Urinary bladder (tissue), 4 donors: ENCODE measurements around the gene ANAPC2. TPM values are rescaled to one million over a fixed set of nuclear protein-coding genes. Genes with fewer than 3 reads are reported as not detected.

Experiments
- DNase-seq: peaks from one replicate; pipeline ENCODE4 v3.0.0-alpha.2; 2015; ENCODE audit errors: extremely low spot score
- H3K27ac ChIP-seq: one replicate; pipeline ENCODE4 v1.5.1; 2013; ENCODE audit warnings: low read depth, mild to moderate bottlenecking, moderate library complexity
- H3K36me3 ChIP-seq: one replicate; pipeline ENCODE4 v1.6.1; 2013; ENCODE audit warnings: mild to moderate bottlenecking, moderate library complexity; ENCODE audit not compliant: insufficient read depth
- H3K4me1 ChIP-seq: one replicate; pipeline ENCODE4 v1.6.1; 2013; ENCODE audit warnings: mild to moderate bottlenecking, moderate library complexity; ENCODE audit not compliant: insufficient read depth
- H3K4me3 ChIP-seq: one replicate; pipeline ENCODE4 v1.5.1; 2013; ENCODE audit warnings: low read depth, low read length
- WGBS: extraction: QIAGEN DNeasy Blood & Tissue Kit; methylation state at CpG from one replicate; pipeline ENCODE4 v1.1.7; 2013; 5-methylcytosine and 5-hydroxymethylcytosine counted together
- polyA plus RNA-seq: library from polyadenylated mRNA; stranded (reverse); fragments of 200-250 nt; gene quantifications from one replicate; pipeline ENCODE4 v1.2.3, GENCODE V29; 2013
- total RNA-seq: library from RNA; depleted of rRNA; stranded (reverse); fragments of >200 nt; gene quantifications from one replicate; pipeline ENCODE4 v1.2.3, GENCODE V29; 2014
- donor health status: healthy with polysubstance abuse.
- donor health status: healthy.

ANAPC2 gene
- total and polyA plus RNA-seq, 2 donors, result 18.6 to 40.3 TPM

GRCh38 chr9:137198051-137198901 lies 9.9 kb upstream of the ANAPC2 start:
- Histone ChIP-seq H3K4me3 (no peak overlapping the region), H3K36me3 (no peaks in the 10 kb centered on the region), H3K4me1 (no peaks in the 10 kb centered on the region), H3K27ac (no peak overlapping the region)
- 80% methylated on average over 19 of the region's 19 CpGs for WGBS
- DNase-seq, result no peak

GRCh38 chr9:137195525-137196220 lies 7.3 kb upstream of the ANAPC2 start:
- DNase-seq, result no peak
- H3K4me3 ChIP-seq, result no peak overlapping the region
- peak overlapping the region; percentile 81 for H3K27ac ChIP-seq
- no peaks in the 10 kb centered on the region for H3K4me1 ChIP-seq
- H3K36me3 ChIP-seq, result no peaks in the 10 kb centered on the region
- 81% methylated on average over 21 of the region's 21 CpGs for WGBS

- WGBS, result 78% methylated on average over 10 of the region's 10 CpGs
- Histone ChIP-seq H3K4me1 (no peaks in the 10 kb centered on the region), H3K36me3 (no peaks in the 10 kb centered on the region), H3K27ac (peak overlapping the region; percentile 81), H3K4me3 (no peak overlapping the region)
- peak; percentile 21 for DNase-seq
Measured at GRCh38 chr9:137194909-137195308, 6.5 kb upstream of the ANAPC2 start.

GRCh38 chr9:137194388-137194787 lies 6.0 kb upstream of the ANAPC2 start:
- no peak overlapping the region for H3K4me3 ChIP-seq
- 68% methylated on average over 16 of the region's 16 CpGs for WGBS
- no peak for DNase-seq
- H3K27ac ChIP-seq, result no peak overlapping the region
- no peaks in the 10 kb centered on the region for H3K36me3 ChIP-seq
- no peaks in the 10 kb centered on the region for H3K4me1 ChIP-seq

- no peak overlapping the region for H3K4me3 ChIP-seq
- WGBS, result 80% methylated on average over 14 of the region's 14 CpGs
- DNase-seq, result no peak
- H3K4me1 ChIP-seq, result no peaks in the 10 kb centered on the region
- H3K36me3 ChIP-seq, result no peaks in the 10 kb centered on the region
- H3K27ac ChIP-seq, result no peak overlapping the region
Measured at GRCh38 chr9:137193771-137194170, 5.4 kb upstream of the ANAPC2 start.

- Histone ChIP-seq H3K36me3 (no peaks in the 10 kb centered on the region), H3K4me3 (no peak overlapping the region), H3K4me1 (no peaks in the 10 kb centered on the region), H3K27ac (no peak overlapping the region)
- WGBS, result 73% methylated on average over 2 of the region's 2 CpGs
- no peak for DNase-seq
Measured at GRCh38 chr9:137192859-137193258, 4.5 kb upstream of the ANAPC2 start.

- no peak for DNase-seq
- no peak overlapping the region for H3K27ac ChIP-seq
- no peaks in the 10 kb centered on the region for H3K4me1 ChIP-seq
- 83% methylated on average over 10 of the region's 10 CpGs for WGBS
- H3K4me3 ChIP-seq, result no peak overlapping the region
- H3K36me3 ChIP-seq, result no peaks in the 10 kb centered on the region
Measured at GRCh38 chr9:137192448-137192780, 4.1 kb upstream of the ANAPC2 start.

- Histone ChIP-seq H3K4me1 (no peaks in the 10 kb centered on the region), H3K36me3 (no peaks in the 10 kb centered on the region), H3K27ac (no peak overlapping the region), H3K4me3 (no peak overlapping the region)
- 86% methylated on average over 22 of the region's 22 CpGs for WGBS
- DNase-seq, result no peak
Measured at GRCh38 chr9:137191691-137192447, 3.5 kb upstream of the ANAPC2 start.

- no peak for DNase-seq
- Histone ChIP-seq H3K27ac (no peak overlapping the region), H3K36me3 (no peaks in the 10 kb centered on the region), H3K4me1 (no peaks in the 10 kb centered on the region), H3K4me3 (no peak overlapping the region)
- WGBS, result 80% methylated on average over 3 of the region's 3 CpGs
Measured at GRCh38 chr9:137191245-137191644, 2.9 kb upstream of the ANAPC2 start.

GRCh38 chr9:137190315-137190856 lies 2.0 kb upstream of the ANAPC2 start:
- H3K4me3 ChIP-seq, result no peak overlapping the region
- H3K36me3 ChIP-seq, result no peaks in the 10 kb centered on the region
- 72% methylated on average over 9 of the region's 9 CpGs for WGBS
- H3K4me1 ChIP-seq, result no peaks in the 10 kb centered on the region
- no peak overlapping the region for H3K27ac ChIP-seq
- DNase-seq, result no peak

GRCh38 chr9:137189297-137190295 lies 1.2 kb upstream of the ANAPC2 start:
- 35% methylated on average over 23 of the region's 23 CpGs for WGBS
- DNase-seq, result no peak
- Histone ChIP-seq H3K4me3 (peak overlapping the region; percentile 70), H3K36me3 (no peaks in the 10 kb centered on the region), H3K4me1 (no peaks in the 10 kb centered on the region), H3K27ac (peak overlapping the region; percentile 90)

GRCh38 chr9:137188086-137188489 lies 272 bp downstream of the ANAPC2 start:
- H3K36me3 ChIP-seq, result peaks cover 5% of the 10 kb centered on the region
- no peaks in the 10 kb centered on the region for H3K4me1 ChIP-seq
- peak overlapping the region; percentile 68 for H3K27ac ChIP-seq
- H3K4me3 ChIP-seq, result peak overlapping the region; percentile 70
- WGBS, result under 1% methylated on average over 31 of the region's 31 CpGs
- DNase-seq, result no peak
